Uterine smooth muscle cell (primary cell): ENCODE results near the gene DCD. TPM values are rescaled to one million over a fixed set of nuclear protein-coding genes. Genes with fewer than 3 reads are reported as not detected.

Source experiments
- total RNA-seq: library from RNA; depleted of rRNA; stranded (reverse); fragments of >200 nt; gene quantifications from 2 replicates; pipeline ENCODE4 v1.2.3, GENCODE V29; 2014

Gene DCD
- not detected in 2 replicates for total RNA-seq

GRCh38 chr12:54648265-54648664 lies at the start of gene DCD:
Gene DCD, minus strand, starts transcription at chr12:54648365. Its CDS starts 62 bp downstream, at chr12:54648303.

GRCh38 chr12:54634795-54635194 lies 13.4 kb downstream of the DCD start, which contains the start of gene LACRT:
Gene LACRT, minus strand, starts transcription at chr12:54634895. Its CDS starts 54 bp downstream, at chr12:54634841.

Other genes starting within 250 kb of the DCD start
- 433 and 458 TPM in 2 replicates for gene ITGA5, start 229.1 kb downstream of the DCD start, total RNA-seq
- gene GTSF1, start 174.8 kb downstream of the DCD start, total RNA-seq = not detected in 2 replicates
- under 0.01 and 0.22 TPM in 2 replicates for gene NCKAP1L, start 150.6 kb downstream of the DCD start, total RNA-seq
- under 0.01 and 0.11 TPM in 2 replicates for gene PDE1B, start 98.8 kb downstream of the DCD start, total RNA-seq
- not detected in 2 replicates for gene PPP1R1A, start 59.7 kb downstream of the DCD start, total RNA-seq
- not detected in 2 replicates for gene LACRT, start 13.5 kb downstream of the DCD start, total RNA-seq
- not detected in 2 replicates for gene MUCL1, start 206.2 kb upstream of the DCD start, total RNA-seq